ENCODE results near the gene MYL12B. TPM values are rescaled to one million over a fixed set of nuclear protein-coding genes. Genes with fewer than 3 reads are reported as not detected.

The MYL12B gene
- total and polyA plus RNA-seq, 2 donors (not counting 3 experiments of a cell fraction or from before 2014, with no cell fraction given): 634 to 724 TPM

DNA sequence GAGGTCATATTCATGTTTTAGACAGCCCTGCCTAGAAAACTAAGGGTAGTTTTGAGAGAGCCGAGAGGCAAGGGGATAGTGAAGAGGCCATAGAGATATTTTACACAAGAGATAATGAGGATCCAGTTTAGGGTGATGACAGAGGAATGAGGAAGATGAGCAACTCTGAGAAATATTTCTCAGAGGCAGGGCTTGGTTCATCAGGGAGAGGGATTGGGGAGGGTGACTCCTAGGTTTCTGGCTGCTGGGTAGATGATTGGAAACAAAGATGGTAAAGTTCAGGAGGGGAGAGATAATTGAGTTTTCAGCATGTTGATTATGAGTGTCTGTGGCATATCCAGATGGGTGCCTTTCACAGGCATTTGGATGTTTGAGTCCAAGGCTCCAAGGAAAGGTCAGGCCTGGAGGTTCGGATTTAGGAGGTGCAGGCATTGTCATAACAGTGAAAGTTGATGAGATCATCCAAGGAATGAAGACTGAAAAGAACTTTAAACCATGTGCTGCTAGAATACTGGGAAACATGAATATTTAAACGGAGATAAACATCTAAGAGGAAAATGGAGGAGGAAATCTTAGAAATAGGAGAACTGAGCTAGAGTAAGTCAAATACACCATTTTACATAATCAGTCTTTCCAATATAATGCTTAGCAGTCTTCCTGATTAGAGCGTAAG is 7.4 kb downstream of the MYL12B start:
- FAIRE-seq (no peak), DNase-seq (ENCODE audit: low read depth, low spot score) (no peak)
- H3K9me1 ChIP-seq (replicated peaks; ENCODE audit: control insufficient read depth, extremely low read depth, insufficient read depth, low read length): peaks cover 3% of the 10 kb centered on the region
- BruUV-seq (replicated peaks): no TSS peak
- H3K79me2 ChIP-seq (ENCODE audit: control insufficient read depth, insufficient read depth, low read length): peaks cover 100% of the 10 kb centered on the region
- H4K20me1 ChIP-seq (replicated peaks; ENCODE audit: control insufficient read depth, extremely low read depth, insufficient read depth, low read length): peaks cover 61% of the 10 kb centered on the region
- no peaks in the 10 kb centered on the region for H3K27me3 ChIP-seq (ENCODE audit: control insufficient read depth in 2 of 2, insufficient read depth in 2 of 2, low read length in 2 of 2)
- peaks cover 59% of the 10 kb centered on the region for H3K4me1 ChIP-seq (ENCODE audit: control insufficient read depth, extremely low read depth, insufficient read depth, low read length)
- CTCF ChIA-PET: no interaction called here
- intact Hi-C loops (cut with micrococcal nuclease) (no loop called here), dilution Hi-C loops (cut with MboI; ENCODE audit: extremely low pct_ligation_motif_present, low sequenced_read_pairs) (loop anchor here (25.0 kb wide), 1 partner anchor 193 kb away; the partner anchor contains the start of gene TGIF1)
- H3K27ac ChIP-seq (ENCODE audit: insufficient read depth, low read depth, low read length): peak overlapping the region; percentile 12
- H3K9ac ChIP-seq (replicated peaks; ENCODE audit: extremely low read depth, insufficient read depth, low read length): no peak overlapping the region
- no peaks in the 10 kb centered on the region for H3K9me3 ChIP-seq (replicated peaks; ENCODE audit: control insufficient read depth, insufficient read depth, low read length)
- no peak for TF ChIP-seq POLR2AphosphoS5 (IDR thresholded peaks at IDR 0.05; ENCODE audit: insufficient read depth, low read depth, low read length)
- TF ChIP-seq JUN (IDR thresholded peaks at IDR 0.05; ENCODE audit: borderline replicate concordance, insufficient read depth, insufficient read length, low read depth): no peak
- TF ChIP-seq GATA2 (IDR thresholded peaks at IDR 0.05; ENCODE audit: insufficient read depth, insufficient read length, low read depth, low read length): peak; percentile 33
- no peak for TF ChIP-seq FOS (IDR thresholded peaks at IDR 0.05; ENCODE audit: borderline replicate concordance, insufficient read depth, low read length)
- TF ChIP-seq, protein P1, sequence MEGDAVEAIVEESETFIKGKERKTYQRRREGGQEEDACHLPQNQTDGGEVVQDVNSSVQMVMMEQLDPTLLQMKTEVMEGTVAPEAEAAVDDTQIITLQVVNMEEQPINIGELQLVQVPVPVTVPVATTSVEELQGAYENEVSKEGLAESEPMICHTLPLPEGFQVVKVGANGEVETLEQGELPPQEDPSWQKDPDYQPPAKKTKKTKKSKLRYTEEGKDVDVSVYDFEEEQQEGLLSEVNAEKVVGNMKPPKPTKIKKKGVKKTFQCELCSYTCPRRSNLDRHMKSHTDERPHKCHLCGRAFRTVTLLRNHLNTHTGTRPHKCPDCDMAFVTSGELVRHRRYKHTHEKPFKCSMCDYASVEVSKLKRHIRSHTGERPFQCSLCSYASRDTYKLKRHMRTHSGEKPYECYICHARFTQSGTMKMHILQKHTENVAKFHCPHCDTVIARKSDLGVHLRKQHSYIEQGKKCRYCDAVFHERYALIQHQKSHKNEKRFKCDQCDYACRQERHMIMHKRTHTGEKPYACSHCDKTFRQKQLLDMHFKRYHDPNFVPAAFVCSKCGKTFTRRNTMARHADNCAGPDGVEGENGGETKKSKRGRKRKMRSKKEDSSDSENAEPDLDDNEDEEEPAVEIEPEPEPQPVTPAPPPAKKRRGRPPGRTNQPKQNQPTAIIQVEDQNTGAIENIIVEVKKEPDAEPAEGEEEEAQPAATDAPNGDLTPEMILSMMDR (IDR thresholded peaks at IDR 0.05; ENCODE audit: extremely low read depth in 1 of 2, insufficient read depth in 1 of 2, low read depth in 1 of 2, low read length in 2 of 2): no peak
- no peak for TF ChIP-seq MYC (IDR thresholded peaks at IDR 0.05; ENCODE audit: low read depth, low read length)
- TF ChIP-seq EZH2 (IDR thresholded peaks at IDR 0.05; ENCODE audit: borderline replicate concordance, low read depth, low read length, severe bottlenecking): no peak
- POLR2A ChIA-PET: no interaction called here
- no peak overlapping the region for H3K4me3 ChIP-seq (replicated peaks in 1 of 3; ENCODE audit: insufficient read depth in 1 of 3, low read depth in 1 of 3, low read length in 3 of 3)
- peaks cover 6 to 16% of the 10 kb centered on the region in 2 experiments for H3K36me3 ChIP-seq (ENCODE audit: control insufficient read depth in 2 of 2, extremely low read depth in 1 of 2, insufficient read depth in 2 of 2, low read length in 2 of 2)
- peak overlapping the region; percentile 49 for H3K4me2 ChIP-seq (ENCODE audit: insufficient read depth, low read length)
- no peak overlapping the region for H2AFZ ChIP-seq (ENCODE audit: low read depth, low read length)

Data from endothelial cell of umbilical vein (primary cell).